GM08714 (cell line): ENCODE results near the gene TERF2IP.

Experiments used
- H3K4me3 ChIP-seq: fragments of 200-500 bp; sonication (Bioruptor generic); 2 replicates; pipeline ENCODE4 v1.5.1; 2014; ENCODE audit warnings: mild to moderate bottlenecking, low read length, inconsistent platforms
- ZNF274 ChIP-seq: IDR thresholded peaks from 2 replicates; pipeline ENCODE4 v1.6.1; 2012; ENCODE audit warnings: mild to moderate bottlenecking, low read depth, low read length

TERF2IP gene

GRCh38 chr16:75658175-75658574 is 10.6 kb downstream of the TERF2IP start:
- no peak for TF ChIP-seq ZNF274
- no peak overlapping the region for H3K4me3 ChIP-seq

GRCh38 chr16:75660321-75660720 is 12.7 kb downstream of the TERF2IP start:
- H3K4me3 ChIP-seq: no peak overlapping the region
- no peak for TF ChIP-seq ZNF274

GRCh38 chr16:75660726-75661302 is 13.2 kb downstream of the TERF2IP start:
- H3K4me3 ChIP-seq: no peak overlapping the region
- TF ChIP-seq ZNF274: no peak

- no peak overlapping the region for H3K4me3 ChIP-seq
- no peak for TF ChIP-seq ZNF274
Observed at GRCh38 chr16:75667503-75667902, 19.9 kb downstream of the TERF2IP start.

GRCh38 chr16:75676909-75677308 is 29.3 kb downstream of the TERF2IP start, which contains the start of gene CPHXL2:
Gene CPHXL2 (minus strand): TSS chr16:75677009. CDS start chr16:75676999, 10 bp downstream.
- no peak within 1 kb of the TSS for H3K4me3 ChIP-seq

GRCh38 chr16:75679366-75679765 is 31.8 kb downstream of the TERF2IP start:
- no peak overlapping the region for H3K4me3 ChIP-seq
- TF ChIP-seq ZNF274: no peak

More at GRCh38 chr16:75676909-75677308, 29.3 kb downstream of the TERF2IP start, which contains the start of gene CPHXL2:
- no peak for TF ChIP-seq ZNF274

- H3K4me3 ChIP-seq: no peak overlapping the region
Observed at GRCh38 chr16:75682308-75682707, 34.7 kb downstream of the TERF2IP start.

GRCh38 chr16:75687361-75687760 is 39.8 kb downstream of the TERF2IP start:
- H3K4me3 ChIP-seq: no peak overlapping the region
- TF ChIP-seq ZNF274: no peak

More at GRCh38 chr16:75682308-75682707, 34.7 kb downstream of the TERF2IP start:
- TF ChIP-seq ZNF274: no peak

- no peak for TF ChIP-seq ZNF274
- no peak overlapping the region for H3K4me3 ChIP-seq
Observed at GRCh38 chr16:75695708-75696107, 48.1 kb downstream of the TERF2IP start.

- TF ChIP-seq ZNF274: no peak
- H3K4me3 ChIP-seq: no peak overlapping the region
Observed at GRCh38 chr16:75697571-75697970, 50.0 kb downstream of the TERF2IP start.

- TF ChIP-seq ZNF274: no peak
- H3K4me3 ChIP-seq: no peak within 1 kb of the TSS
Observed at GRCh38 chr16:75701361-75701760, 53.8 kb downstream of the TERF2IP start, which contains the start of gene DUXB. Gene DUXB (minus strand): TSS chr16:75701461. CDS start chr16:75701418, 43 bp downstream.

GRCh38 chr16:75702242-75702641 is 54.7 kb downstream of the TERF2IP start:
- no peak overlapping the region for H3K4me3 ChIP-seq
- TF ChIP-seq ZNF274: no peak

GRCh38 chr16:75703306-75703705 is 55.7 kb downstream of the TERF2IP start:
- no peak for TF ChIP-seq ZNF274
- H3K4me3 ChIP-seq: no peak overlapping the region
